ENCODE data around the gene TCIRG1.

- TF ChIP-seq ZBTB33 (IDR thresholded peaks at IDR 0.05) (no peak), CTCF (IDR thresholded peaks at IDR 0.05; ENCODE audit: low read depth, low read length, missing input control) (no peak), RAD21 (IDR thresholded peaks at IDR 0.05) (no peak), MAX (IDR thresholded peaks at IDR 0.05) (no peak), REST (IDR thresholded peaks at IDR 0.05) (no peak), GABPA (IDR thresholded peaks at IDR 0.05 in 1 of 2, conservative IDR thresholded peaks at IDR 0.05 in 1 of 2) (no peak), SP1 (IDR thresholded peaks at IDR 0.05) (no peak), EGR1 (IDR thresholded peaks at IDR 0.05; ENCODE audit: low read depth in 2 of 2) (no peak)
Measured at GRCh38 chr11:68008381-68009337, 30.2 kb upstream of the TCIRG1 start.
